GM12878 (cell line): Measurements from ENCODE around the gene GAB1. TPM values are rescaled to one million over a fixed set of nuclear protein-coding genes. Genes with fewer than 3 reads are reported as not detected.

Source experiments
- ATAC-seq: fragments of 200-7000 bp; cut with Tn5 transposase; 3 replicates; pipeline ENCODE4 v1.9.1; 2020; ENCODE audit warnings: mild to moderate bottlenecking, moderate library complexity
- BruUV-seq: library from RNA; stranded (reverse); fragments of 400-500 nt; replicated peaks from 2 replicates; lab custom pipeline; 2021; lab: Mats Ljungman, UMichigan
- CTCF ChIA-PET: fragments of 300-600 bp; sonication (Branson Sonifier 250); formaldehyde crosslinking; extraction: SDS; loops from one replicate; lab custom pipeline; 2021; ENCODE audit warnings: inconsistent platforms; lab: Yijun Ruan, JAX
- POLR2A ChIA-PET: fragments of 350-600 bp; formaldehyde crosslinking; extraction: SDS; loops from one replicate; lab custom pipeline; 2021; ENCODE audit warnings: inconsistent platforms; lab: Charles Lee
- RAD21 ChIA-PET: fragments of 300-600 bp; sonication (Branson Sonifier 250); formaldehyde crosslinking; loops from one replicate; lab custom pipeline; 2023; ENCODE audit warnings: antibody characterized with exemption; ENCODE audit not compliant: unreplicated experiment; lab: Charles Lee
- SMC1A ChIA-PET: fragments of 300-600 bp; sonication (Branson Sonifier 250); formaldehyde crosslinking; loops from one replicate; lab custom pipeline; 2023; ENCODE audit not compliant: unreplicated experiment, uncharacterized antibody; lab: Charles Lee
- DNase-seq: peaks from one replicate; pipeline ENCODE4 v3.0.0-alpha.2; 2011; ENCODE audit warnings: low read depth, low spot score
- FAIRE-seq: peaks from 3 replicates; lab custom pipeline; 2011; peaks lifted over from hg19 to GRCh38; lab: Jason Lieb, UNC
- H2AFZ ChIP-seq: 2 replicates; pipeline ENCODE4 v1.6.0; 2011; ENCODE audit warnings: low read depth, low read length, control low read depth; ENCODE audit not compliant: control insufficient read depth
- H3K27ac ChIP-seq: 2 replicates; pipeline ENCODE4 v1.5.1; 2011; ENCODE audit warnings: control low read depth; ENCODE audit not compliant: control insufficient read depth, insufficient read depth
- H3K27me3 ChIP-seq, 2 experiments: replicated peaks in 1 of 2; 2 replicates each; pipeline versions ENCODE4 v1.6.0 to v1.6.1; 2011; ENCODE audit warnings: low read length in 1 of 2; ENCODE audit not compliant: control insufficient read depth in 2 of 2, insufficient read depth in 2 of 2
- H3K36me3 ChIP-seq, 2 experiments: 2 replicates each; pipeline ENCODE4 v1.5.1; 2011; ENCODE audit warnings: low read length in 1 of 2; ENCODE audit not compliant: control insufficient read depth in 2 of 2, insufficient read depth in 2 of 2
- H3K4me1 ChIP-seq: 2 replicates; pipeline ENCODE4 v1.6.1; 2011; ENCODE audit warnings: mild to moderate bottlenecking, low read length, moderate library complexity, mixed read lengths; ENCODE audit not compliant: control insufficient read depth, insufficient read depth
- H3K4me2 ChIP-seq: 2 replicates; pipeline ENCODE4 v1.6.0; 2011; ENCODE audit warnings: control low read depth; ENCODE audit not compliant: control insufficient read depth, insufficient read depth
- H3K4me3 ChIP-seq: fragments of 200-600 bp; sonication (generic); 2 replicates; pipeline ENCODE4 v1.5.1; 2016
- H3K79me2 ChIP-seq: 2 replicates; pipeline ENCODE4 v1.6.0; 2011; ENCODE audit warnings: low read length; ENCODE audit not compliant: control insufficient read depth, insufficient read depth
- H3K9ac ChIP-seq: 2 replicates; pipeline ENCODE4 v1.8.0; 2011; ENCODE audit warnings: low read length, control low read depth, mixed read lengths; ENCODE audit not compliant: control insufficient read depth, insufficient read depth
- H3K9me3 ChIP-seq: replicated peaks from 3 replicates; pipeline ENCODE4 v1.5.1; 2011; ENCODE audit warnings: mild to moderate bottlenecking, low read length; ENCODE audit not compliant: control insufficient read depth, insufficient read depth
- H4K20me1 ChIP-seq: 2 replicates; pipeline ENCODE4 v1.6.0; 2011; ENCODE audit not compliant: control insufficient read depth, insufficient read depth
- EED ChIP-seq: sonication (generic); IDR thresholded peaks from 2 replicates; pipeline ENCODE4 v1.6.1; 2016; ENCODE audit warnings: antibody characterized with exemption, low read depth
- IKZF1 ChIP-seq: fragments of 450-650 bp; conservative IDR thresholded peaks from 2 replicates; pipeline ENCODE4 v1.6.1; 2017; ENCODE audit warnings: antibody characterized with exemption, mild to moderate bottlenecking
- KLF5 ChIP-seq: fragments of 450-650 bp; IDR thresholded peaks from 2 replicates; pipeline ENCODE4 v1.6.1; 2014; ENCODE audit warnings: mild to moderate bottlenecking; ENCODE audit not compliant: partially characterized antibody
- NFIC ChIP-seq: IDR thresholded peaks from 2 replicates; pipeline ENCODE4 v1.6.1; 2012; ENCODE audit warnings: low read depth, mild to moderate bottlenecking, inconsistent platforms, low read length, moderate library complexity
- NR2C1 ChIP-seq: fragments of 450-650 bp; IDR thresholded peaks from 2 replicates; pipeline ENCODE4 v1.6.1; 2017; ENCODE audit warnings: antibody characterized with exemption, mild to moderate bottlenecking, moderate library complexity
- NR2C2 ChIP-seq: IDR thresholded peaks from 2 replicates; pipeline ENCODE4 v1.6.1; 2011; ENCODE audit warnings: borderline replicate concordance, low read depth; ENCODE audit not compliant: control insufficient read depth, insufficient read length
- RUNX3 ChIP-seq: IDR thresholded peaks from 2 replicates; pipeline ENCODE4 v1.6.1; 2012; ENCODE audit warnings: low read length, inconsistent platforms
- SIX5 ChIP-seq: IDR thresholded peaks from 2 replicates; pipeline ENCODE4 v1.6.1; 2011; ENCODE audit warnings: mild to moderate bottlenecking, low read depth, low read length, moderate library complexity; ENCODE audit not compliant: severe bottlenecking
- TCF7 ChIP-seq: IDR thresholded peaks from 2 replicates; pipeline ENCODE4 v1.6.1; 2014; ENCODE audit warnings: antibody characterized with exemption, borderline replicate concordance
- WGBS: methylation state at CpG from one replicate; pipeline ENCODE4 v1.1.6; 2016; ENCODE audit warnings: low lambda C conversion rate; ENCODE audit not compliant: insufficient replicate concordance, insufficient coverage; ENCODE audit errors: missing lambda C conversion rate; 5-methylcytosine and 5-hydroxymethylcytosine counted together
- in situ Hi-C: fragments of 300-500 bp; cut with MboI; formaldehyde crosslinking; loops from 9 replicates; pipeline ENCODE4 v1.14.3; 2018; ENCODE audit warnings: mixed read lengths
- intact Hi-C: fragments of 100-400 bp; cut with micrococcal nuclease; formaldehyde crosslinking; loops from one replicate; pipeline ENCODE4 v1.14.2; 2022; ENCODE audit not compliant: unreplicated experiment
- polyA plus RNA-seq, 11 experiments: library from polyadenylated mRNA; depleted of rRNA in 4 of 11; unstranded in 6 of 11; stranded (reverse) in 5 of 11; fragments of >200 nt; fragmentation: Nextera tagmentation in 4 of 11; fragmentation: Illumina TruSeq in 1 of 11; extraction: Ambion mirVana in 4 of 11; extraction: Trizol in 1 of 11; gene quantifications; 1 replicate in 1 of 11; 2 replicates in 10 of 11; pipeline versions ENCODE4 v1.2.1 to v1.2.3, GENCODE V29; 2011 to 2016; ENCODE audit warnings: inconsistent platforms in 2 of 11, missing spikeins in 2 of 11, low read depth in 1 of 11
- total RNA-seq, 4 experiments: library from RNA; depleted of rRNA in 3 of 4; stranded (reverse); fragments of >200 nt in 3 of 4; fragmentation: Illumina TruSeq in 1 of 4; extraction: Trizol in 1 of 4; gene quantifications; 2 replicates each; pipeline versions ENCODE4 v1.2.1 to v1.2.3, GENCODE V29; 2013 to 2021
- TF ChIP-seq, protein P1 (sequence below): IDR thresholded peaks from 2 replicates; pipeline ENCODE4 v1.6.1; 2011; ENCODE audit warnings: low read depth, mild to moderate bottlenecking, low read length, moderate library complexity, borderline replicate concordance; ENCODE audit errors: extremely low read depth
- TF ChIP-seq, protein P2 (sequence below): fragments of 450-650 bp; IDR thresholded peaks from 2 replicates; pipeline ENCODE4 v1.6.1; 2017; ENCODE audit warnings: mild to moderate bottlenecking, moderate library complexity

The GAB1 gene
- total and polyA plus RNA-seq, 10 of the 15 experiments (the other 5 are each of a cell fraction or from before 2014, with no cell fraction given), result 0.37 to 5.3 (median 3.2) TPM

DNA sequence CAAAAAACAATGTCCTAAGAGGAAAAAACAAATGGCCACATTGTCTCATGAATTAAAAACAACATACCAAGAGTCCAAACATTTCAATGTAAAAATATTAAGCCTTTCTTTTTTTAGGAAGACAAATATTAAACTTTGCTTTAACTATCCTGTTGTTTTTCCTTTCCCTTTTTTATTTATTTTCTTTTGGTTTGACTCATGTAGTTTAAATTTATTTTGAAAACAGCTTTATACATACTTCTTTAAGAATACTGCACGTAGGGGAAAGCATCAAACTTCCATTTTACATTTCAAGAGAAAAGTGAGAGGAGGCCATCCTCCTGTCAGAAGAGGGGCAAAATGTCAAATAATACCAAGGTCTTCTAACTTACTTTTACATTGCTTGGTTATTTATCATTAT lies 8.7 kb downstream of the GAB1 start:
- Histone ChIP-seq H4K20me1 (no peaks in the 10 kb centered on the region), H3K27me3 (no peaks in the 10 kb centered on the region), H3K9ac (no peak overlapping the region), H3K79me2 (no peaks in the 10 kb centered on the region), H3K36me3 (no peaks in the 10 kb centered on the region), H3K4me1 (no peaks in the 10 kb centered on the region), H2AFZ (no peak overlapping the region), H3K27ac (no peak overlapping the region), H3K4me3 (no peak overlapping the region), H3K9me3 (no peaks in the 10 kb centered on the region), H3K4me2 (no peak overlapping the region)
- 13% methylated on average over 1 of the region's 1 CpG for WGBS
- POLR2A ChIA-PET, result interaction anchor here (9.7 kb wide), 1 partner anchor 10 kb away, joined by 94 read pairs; no protein-coding TSS in a partner anchor
- SMC1A ChIA-PET, result interaction anchor here (0.7 to 4.1 kb wide), 7 partner anchors 8 to 47 kb away, joined by 3 to 35 read pairs (median 4); partner anchors contain the start of gene GAB1
- no TSS peak for BruUV-seq
- intact Hi-C loops, result no loop called here
- RAD21 ChIA-PET, result interaction anchor here (2.5 to 6.8 kb wide), 3 partner anchors 8 to 29 kb away, joined by 9 to 63 read pairs (median 17); no protein-coding TSS in a partner anchor
- CTCF ChIA-PET, result interaction anchor here (1.0 to 1.6 kb wide), 3 partner anchors 8 to 31 kb away, joined by 3 to 7 read pairs (median 4); partner anchors contain the start of gene GAB1
- TF ChIP-seq, protein P1, sequence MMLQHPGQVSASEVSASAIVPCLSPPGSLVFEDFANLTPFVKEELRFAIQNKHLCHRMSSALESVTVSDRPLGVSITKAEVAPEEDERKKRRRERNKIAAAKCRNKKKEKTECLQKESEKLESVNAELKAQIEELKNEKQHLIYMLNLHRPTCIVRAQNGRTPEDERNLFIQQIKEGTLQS, result no peak
- TF ChIP-seq SIX5, result no peak
- TF ChIP-seq IKZF1, result no peak
- DNase-seq, result no peak
- no peak for FAIRE-seq
- ATAC-seq, result no peak
- in situ Hi-C loops, result no loop called here

DNA sequence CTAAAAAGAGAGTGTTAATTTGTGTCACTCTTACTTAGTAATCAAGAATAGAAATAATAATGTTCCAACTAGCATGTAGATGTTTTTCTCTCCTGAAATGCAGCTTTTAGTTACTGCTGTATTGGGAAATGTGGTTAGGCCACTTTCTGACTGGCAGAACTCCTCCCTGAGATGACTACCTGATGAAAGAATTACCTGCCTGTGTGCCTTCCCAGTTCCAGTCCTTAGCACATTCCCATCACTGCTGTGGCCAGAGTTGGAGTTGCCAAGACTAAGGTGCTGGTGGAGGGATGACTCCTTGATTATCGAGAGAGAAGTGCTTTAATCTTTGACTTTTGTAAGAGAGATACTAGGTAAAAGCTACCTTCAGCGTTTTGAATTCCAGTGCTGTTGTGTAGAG lies 9.5 kb downstream of the GAB1 start:
- Histone ChIP-seq H3K27me3 (no peaks in the 10 kb centered on the region), H3K9ac (no peak overlapping the region), H4K20me1 (no peaks in the 10 kb centered on the region), H2AFZ (no peak overlapping the region), H3K4me2 (no peak overlapping the region), H3K36me3 (no peaks in the 10 kb centered on the region), H3K27ac (no peak overlapping the region), H3K9me3 (no peaks in the 10 kb centered on the region), H3K79me2 (no peaks in the 10 kb centered on the region), H3K4me3 (no peak overlapping the region), H3K4me1 (no peaks in the 10 kb centered on the region)
- intact Hi-C loops, result no loop called here
- ChIA-PET RAD21 (no interaction called here), CTCF (interaction anchor here (1.6 to 2.5 kb wide), 3 partner anchors 9 to 13 kb away, joined by 3 to 5 read pairs (median 4); partner anchors contain the start of gene GAB1), POLR2A (no interaction called here), SMC1A (interaction anchor here (1.0 to 4.1 kb wide), 4 partner anchors 9 to 31 kb away, joined by 4 to 35 read pairs (median 17); partner anchors contain the start of gene GAB1)
- no peak for TF ChIP-seq EED
- no peak for TF ChIP-seq NR2C2
- TF ChIP-seq, protein P2, sequence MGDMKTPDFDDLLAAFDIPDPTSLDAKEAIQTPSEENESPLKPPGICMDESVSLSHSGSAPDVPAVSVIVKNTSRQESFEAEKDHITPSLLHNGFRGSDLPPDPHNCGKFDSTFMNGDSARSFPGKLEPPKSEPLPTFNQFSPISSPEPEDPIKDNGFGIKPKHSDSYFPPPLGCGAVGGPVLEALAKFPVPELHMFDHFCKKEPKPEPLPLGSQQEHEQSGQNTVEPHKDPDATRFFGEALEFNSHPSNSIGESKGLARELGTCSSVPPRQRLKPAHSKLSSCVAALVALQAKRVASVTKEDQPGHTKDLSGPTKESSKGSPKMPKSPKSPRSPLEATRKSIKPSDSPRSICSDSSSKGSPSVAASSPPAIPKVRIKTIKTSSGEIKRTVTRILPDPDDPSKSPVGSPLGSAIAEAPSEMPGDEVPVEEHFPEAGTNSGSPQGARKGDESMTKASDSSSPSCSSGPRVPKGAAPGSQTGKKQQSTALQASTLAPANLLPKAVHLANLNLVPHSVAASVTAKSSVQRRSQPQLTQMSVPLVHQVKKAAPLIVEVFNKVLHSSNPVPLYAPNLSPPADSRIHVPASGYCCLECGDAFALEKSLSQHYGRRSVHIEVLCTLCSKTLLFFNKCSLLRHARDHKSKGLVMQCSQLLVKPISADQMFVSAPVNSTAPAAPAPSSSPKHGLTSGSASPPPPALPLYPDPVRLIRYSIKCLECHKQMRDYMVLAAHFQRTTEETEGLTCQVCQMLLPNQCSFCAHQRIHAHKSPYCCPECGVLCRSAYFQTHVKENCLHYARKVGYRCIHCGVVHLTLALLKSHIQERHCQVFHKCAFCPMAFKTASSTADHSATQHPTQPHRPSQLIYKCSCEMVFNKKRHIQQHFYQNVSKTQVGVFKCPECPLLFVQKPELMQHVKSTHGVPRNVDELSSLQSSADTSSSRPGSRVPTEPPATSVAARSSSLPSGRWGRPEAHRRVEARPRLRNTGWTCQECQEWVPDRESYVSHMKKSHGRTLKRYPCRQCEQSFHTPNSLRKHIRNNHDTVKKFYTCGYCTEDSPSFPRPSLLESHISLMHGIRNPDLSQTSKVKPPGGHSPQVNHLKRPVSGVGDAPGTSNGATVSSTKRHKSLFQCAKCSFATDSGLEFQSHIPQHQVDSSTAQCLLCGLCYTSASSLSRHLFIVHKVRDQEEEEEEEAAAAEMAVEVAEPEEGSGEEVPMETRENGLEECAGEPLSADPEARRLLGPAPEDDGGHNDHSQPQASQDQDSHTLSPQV, result no peak
- TF ChIP-seq, protein P1, result no peak
- no peak for TF ChIP-seq TCF7
- no peak for TF ChIP-seq NR2C1
- no peak for TF ChIP-seq NFIC
- TF ChIP-seq RUNX3, result no peak
- no peak for TF ChIP-seq KLF5
- in situ Hi-C loops, result no loop called here
- no peak for ATAC-seq
- no TSS peak for BruUV-seq
- DNase-seq, result no peak
- 31% methylated on average over 2 of the region's 2 CpGs for WGBS
- FAIRE-seq, result no peak
